NCI-H748 (cell line): ENCODE measurements around the gene AGPAT2.

ENCODE experiments used
- DNase-seq: peaks from one replicate; lab custom pipeline; 2025; ENCODE audit not compliant: unreplicated experiment; lab: John Stamatoyannopoulos, UW

AGPAT2 gene

GRCh38 chr9:136665111-136665703, 22.1 kb downstream of the AGPAT2 start:
- peak; percentile 44 for DNase-seq

GRCh38 chr9:136664000-136664915, 23.0 kb downstream of the AGPAT2 start:
- DNase-seq, result no peak

GRCh38 chr9:136662656-136663581, 24.3 kb downstream of the AGPAT2 start, which contains the start of gene EGFL7:
Gene EGFL7 (plus strand): TSS chr9:136662916. CDS start chr9:136668283, 5,367 bp downstream.
- DNase-seq, result no peak

DNA sequence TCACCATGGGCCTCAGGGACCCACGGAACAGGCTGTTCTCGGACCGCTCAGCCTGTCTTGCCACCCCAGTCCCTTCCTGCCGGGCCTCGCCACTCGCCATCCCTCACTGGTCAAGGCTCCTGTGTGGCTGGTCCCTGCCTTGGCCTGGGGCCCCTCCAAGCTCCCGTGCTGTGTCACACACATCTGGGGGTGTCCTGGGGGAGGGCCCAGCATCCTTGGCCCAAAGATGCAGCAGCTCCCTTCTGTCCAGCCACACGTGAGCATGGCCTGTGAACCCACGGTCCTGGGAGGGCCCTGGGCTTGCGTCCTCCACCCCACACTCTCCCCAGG, 25.0 kb downstream of the AGPAT2 start:
- DNase-seq, result no peak

DNA sequence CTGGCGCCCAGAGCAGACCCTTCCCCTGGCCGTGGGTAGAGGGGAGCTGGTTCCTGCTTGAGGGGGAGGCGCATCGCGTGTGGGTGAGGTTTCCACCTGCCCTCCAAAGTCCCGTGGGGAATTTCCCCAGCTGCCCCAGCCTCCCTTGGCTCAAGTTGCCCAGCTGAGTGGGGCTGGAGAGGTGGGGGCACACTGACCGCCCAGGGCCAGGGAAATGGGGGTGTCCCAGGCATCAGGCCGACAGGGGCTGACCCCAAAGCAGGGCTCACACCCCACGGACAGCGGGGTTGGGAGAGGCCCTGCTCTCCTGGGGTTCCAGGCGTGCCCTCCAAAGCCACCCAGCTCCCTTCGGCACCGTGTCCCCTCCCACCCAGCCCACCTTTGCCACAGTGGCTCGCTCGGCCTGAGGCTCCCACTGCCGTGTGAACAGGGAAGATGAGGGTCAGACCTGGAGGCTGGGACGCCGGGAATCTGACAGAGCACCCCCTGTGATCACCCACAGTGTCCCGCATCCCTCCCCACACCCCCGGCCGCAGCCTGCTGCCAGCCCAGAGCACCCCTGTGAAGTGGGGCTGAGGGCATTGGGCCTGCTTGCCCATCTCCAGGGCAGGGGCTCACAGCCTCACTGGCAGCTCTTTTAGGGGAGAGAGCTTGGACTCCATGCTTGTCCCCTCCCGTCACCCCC, 25.5 kb downstream of the AGPAT2 start:
- DNase-seq, result no peak

DNA sequence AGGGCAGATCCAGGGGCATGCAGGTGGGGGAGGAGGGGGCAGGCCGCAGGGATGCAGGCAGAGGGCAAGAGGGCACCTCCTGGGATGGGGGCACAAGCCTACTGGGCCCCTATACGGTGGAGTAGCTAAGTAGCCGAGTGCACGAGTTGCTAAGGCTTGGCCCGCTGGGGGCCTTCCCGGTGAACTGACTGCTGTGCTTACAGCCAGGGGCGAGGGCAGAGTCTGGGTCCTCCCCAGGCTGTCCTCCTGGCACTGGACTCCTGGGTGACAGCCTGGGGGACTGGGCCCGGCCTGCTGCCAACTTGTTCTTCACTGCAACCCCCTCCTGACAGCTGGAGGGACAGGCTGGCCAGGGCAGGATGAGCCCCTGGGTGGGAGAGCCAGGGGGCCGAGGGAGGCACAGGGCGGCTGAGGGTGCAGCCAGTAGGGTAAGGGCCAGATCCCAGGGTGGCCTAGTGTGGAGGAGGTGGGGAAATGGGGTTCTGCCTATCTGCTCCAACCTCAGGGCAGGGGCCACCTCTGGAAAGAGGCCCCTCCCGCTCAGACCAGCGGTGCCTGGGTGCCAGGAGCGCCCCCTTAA, 26.2 kb downstream of the AGPAT2 start:
- no peak for DNase-seq

DNA sequence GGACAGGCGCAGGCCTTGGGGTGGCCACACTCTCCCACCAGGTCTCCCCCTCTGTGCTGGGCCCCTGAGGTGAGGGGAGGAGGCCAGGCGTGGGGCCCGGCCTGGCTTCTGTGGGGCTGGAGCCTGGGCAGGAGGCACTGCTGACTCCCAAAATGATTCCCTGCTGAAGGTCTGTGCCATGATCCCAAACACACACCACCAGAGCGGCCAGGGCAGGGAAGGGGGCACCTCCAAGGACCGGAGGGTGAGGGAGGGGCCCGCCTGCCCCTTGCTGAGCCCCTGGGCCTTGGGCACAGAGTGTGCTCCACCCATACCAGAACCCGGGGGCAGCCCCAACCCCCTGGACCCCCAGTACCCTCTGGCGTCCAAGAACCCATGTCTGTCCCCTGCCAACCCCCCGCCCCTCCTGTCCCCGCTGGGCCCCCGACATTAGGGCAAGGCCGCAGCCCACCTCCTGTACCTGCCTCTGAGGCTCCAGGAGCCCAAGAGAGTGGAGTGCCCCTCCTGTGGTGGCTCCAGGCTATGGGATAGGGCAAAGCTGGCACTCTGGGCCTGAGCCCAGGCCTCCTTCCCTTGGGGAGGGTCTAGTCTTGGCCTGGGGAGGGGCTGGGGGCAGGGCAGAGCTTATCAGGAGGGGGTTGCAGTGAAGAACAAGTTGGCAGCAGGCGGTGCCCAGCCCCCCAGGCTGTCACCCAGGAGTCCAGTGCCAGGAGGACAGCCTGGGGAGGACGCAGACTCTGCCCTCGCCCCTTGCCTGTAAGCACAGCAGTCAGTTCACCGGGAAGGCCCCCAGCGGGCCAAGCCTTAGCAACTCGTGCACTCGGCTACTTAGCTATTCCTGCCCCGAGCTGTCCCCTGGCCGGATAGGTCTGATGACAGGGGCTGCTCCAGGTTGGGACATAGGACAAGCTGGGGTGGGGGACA, 27.1 kb downstream of the AGPAT2 start:
- DNase-seq, result no peak

GRCh38 chr9:136658849-136659535, 28.3 kb downstream of the AGPAT2 start:
- DNase-seq, result no peak

GRCh38 chr9:136657974-136658848, 29.0 kb downstream of the AGPAT2 start:
- no peak for DNase-seq

DNA sequence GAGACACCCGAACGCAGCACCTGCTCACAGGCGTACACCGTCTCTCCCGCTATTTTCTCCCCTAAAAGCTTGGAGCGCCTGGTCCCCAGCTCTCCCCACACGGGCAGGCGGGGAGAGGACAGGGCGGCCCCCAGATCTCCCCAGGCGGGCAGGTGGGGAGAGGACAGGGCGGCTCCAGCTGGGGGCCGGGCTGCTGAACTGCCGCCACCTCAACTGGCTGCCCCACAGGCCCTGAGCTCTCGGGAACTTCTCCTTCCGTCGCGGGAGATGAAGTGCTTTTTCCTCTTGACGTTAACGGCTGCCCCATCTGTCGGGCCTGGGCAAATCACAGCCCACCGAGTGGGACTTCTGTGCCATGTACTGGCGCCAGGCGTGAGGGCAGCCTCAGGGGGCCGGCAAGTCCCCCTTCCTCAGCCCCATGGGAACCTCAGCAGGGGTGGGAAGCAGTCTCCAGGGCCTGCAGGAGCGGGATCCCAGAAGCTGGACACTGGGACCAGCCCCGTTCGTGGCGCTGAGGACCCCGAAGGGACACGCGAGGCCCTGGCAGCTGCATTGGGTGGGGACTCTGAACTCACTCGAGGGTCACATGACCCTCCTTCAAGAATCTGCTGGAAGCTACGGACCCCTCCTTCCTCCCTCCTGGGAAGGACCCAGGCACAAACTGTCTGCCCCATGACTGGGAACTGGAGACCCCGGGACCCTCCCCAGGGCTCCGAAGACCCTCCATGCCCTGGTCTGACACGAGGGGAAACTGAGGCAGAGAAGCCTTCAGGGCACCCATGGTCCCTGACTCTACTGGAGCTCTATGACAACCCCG, 30.3 kb downstream of the AGPAT2 start:
- DNase-seq, result peak; percentile 27

- DNase-seq, result no peak
These were observed 31.0 kb downstream of the AGPAT2 start for GRCh38 chr9:136656183-136656738.

- no peak for DNase-seq
These were observed 31.6 kb downstream of the AGPAT2 start for GRCh38 chr9:136655536-136656182.

- no peak for DNase-seq
These were observed 32.3 kb downstream of the AGPAT2 start for GRCh38 chr9:136654820-136655535.

GRCh38 chr9:136653323-136654079, 33.8 kb downstream of the AGPAT2 start:
- DNase-seq, result no peak

DNA sequence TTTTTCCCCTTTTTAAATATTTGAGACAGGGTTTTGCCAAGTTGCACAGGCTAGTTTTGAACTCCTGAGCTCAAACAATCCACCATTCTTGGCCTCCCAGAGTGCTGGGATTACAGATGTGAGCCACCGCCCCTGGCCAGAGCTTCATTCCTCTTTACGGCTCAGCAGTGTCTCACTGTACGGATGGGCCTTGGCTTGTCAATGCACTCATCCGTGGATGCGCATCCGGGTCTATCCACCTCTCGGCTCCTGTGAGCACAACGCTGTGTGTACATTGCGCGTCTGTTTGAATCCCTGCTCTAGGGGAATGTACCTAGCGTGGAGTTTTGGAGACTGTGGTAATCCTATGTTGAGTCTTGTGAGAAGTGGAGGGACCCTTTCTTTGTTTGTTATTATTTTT, 35.4 kb downstream of the AGPAT2 start:
- DNase-seq, result no peak
